DMS53 (cell line): Measurements from ENCODE around the gene MPST.

Source experiments
- DNase-seq: peaks from one replicate; lab custom pipeline; 2025; lab: John Stamatoyannopoulos, UW

MPST gene

GRCh38 chr22:37001826-37002225 lies 17.7 kb upstream of the MPST start:
- DNase-seq: no peak

GRCh38 chr22:37002633-37003032 lies 16.9 kb upstream of the MPST start:
- DNase-seq: no peak

GRCh38 chr22:37007651-37008050 lies 11.9 kb upstream of the MPST start:
- DNase-seq: no peak

GRCh38 chr22:37008365-37008764 lies 11.2 kb upstream of the MPST start:
- no peak for DNase-seq

- DNase-seq: no peak
Observed at GRCh38 chr22:37009490-37009889, 10.1 kb upstream of the MPST start.

GRCh38 chr22:37010174-37010573 lies 9.4 kb upstream of the MPST start:
- no peak for DNase-seq

GRCh38 chr22:37010976-37011375 lies 8.6 kb upstream of the MPST start:
- DNase-seq: no peak

GRCh38 chr22:37011472-37011871 lies 8.1 kb upstream of the MPST start:
- DNase-seq: no peak

- no peak for DNase-seq
Observed at GRCh38 chr22:37012262-37012904, 7.2 kb upstream of the MPST start.

GRCh38 chr22:37012956-37013355 lies 6.6 kb upstream of the MPST start:
- no peak for DNase-seq

- DNase-seq: no peak
Observed at GRCh38 chr22:37014415-37014806, 5.1 kb upstream of the MPST start.

GRCh38 chr22:37014835-37015586 lies 4.5 kb upstream of the MPST start:
- no peak for DNase-seq

GRCh38 chr22:37015587-37015878 lies 4.0 kb upstream of the MPST start:
- no peak for DNase-seq

GRCh38 chr22:37016134-37016910 lies 3.2 kb upstream of the MPST start:
- no peak for DNase-seq

GRCh38 chr22:37017356-37017755 lies 2.2 kb upstream of the MPST start:
- no peak for DNase-seq

- DNase-seq: no peak
Observed at GRCh38 chr22:37018086-37018814, 1.3 kb upstream of the MPST start.

GRCh38 chr22:37018815-37019308 lies 680 bp upstream of the MPST start:
- peak; percentile 54 for DNase-seq

GRCh38 chr22:37020192-37020479 lies 594 bp downstream of the MPST start:
- peak; percentile 36 for DNase-seq

GRCh38 chr22:37021041-37021440 lies 1.5 kb downstream of the MPST start:
- no peak for DNase-seq

GRCh38 chr22:37021710-37022482 lies 2.4 kb downstream of the MPST start:
- peak; percentile 35 for DNase-seq

- DNase-seq: no peak
Observed at GRCh38 chr22:37022483-37023337, 3.2 kb downstream of the MPST start.
